Measurements from ENCODE around the gene BBS9. TPM values are rescaled to one million over a fixed set of nuclear protein-coding genes. Genes with fewer than 3 reads are reported as not detected.

The BBS9 gene
- total and polyA plus RNA-seq, 4 donors, result 3.5 to 37.2 (median 14.2) TPM

GRCh38 chr7:33109758-33110238, 19.6 kb upstream of the BBS9 start:
- no peak for ATAC-seq (ENCODE audit: low FRiP score)
- no peak overlapping the region for H3K27ac ChIP-seq (ENCODE audit: low read depth in 1 of 2, low read length in 2 of 2)

GRCh38 chr7:33111614-33112013, 17.8 kb upstream of the BBS9 start:
- intact Hi-C loops (cut with DNase I), result no loop called here
- ATAC-seq (ENCODE audit: low FRiP score), result no peak
- no peaks in the 10 kb centered on the region for H3K36me3 ChIP-seq (ENCODE audit: control insufficient read depth in 1 of 2, insufficient read depth in 2 of 2, low read length in 1 of 2)

More at GRCh38 chr7:33109758-33110238, 19.6 kb upstream of the BBS9 start:
- no peaks in the 10 kb centered on the region for H3K36me3 ChIP-seq (ENCODE audit: control insufficient read depth in 1 of 2, insufficient read depth in 2 of 2, low read length in 1 of 2)
- no peak for DNase-seq
- H3K27me3 ChIP-seq (ENCODE audit: control insufficient read depth in 1 of 2, insufficient read depth in 2 of 2, low read length in 1 of 2), result no peaks in the 10 kb centered on the region
- intact Hi-C loops (cut with DNase I), result loop anchor here in 1 of 2 donors (5.0 kb wide), 1 partner anchor 47 kb away; the partner anchor contains the start of gene NT5C3A
- peaks cover 5% of the 10 kb centered on the region in 2 donors for H3K4me1 ChIP-seq (ENCODE audit: control insufficient read depth in 1 of 2, insufficient read depth in 2 of 2, low read length in 2 of 2)
- no peaks in the 10 kb centered on the region for H3K9me3 ChIP-seq (ENCODE audit: control insufficient read depth, low read length)
- H3K4me3 ChIP-seq (ENCODE audit: low read length in 2 of 2), result peak overlapping the region; percentile 87 to 93
- 13% methylated on average over 11 of the region's 11 CpGs for WGBS, 2 donors

GRCh38 chr7:33114976-33115375, 14.4 kb upstream of the BBS9 start:
- intact Hi-C loops (cut with DNase I), result no loop called here
- peaks cover 1% of the 10 kb centered on the region for H3K9me3 ChIP-seq (ENCODE audit: control insufficient read depth, low read length)
- no peaks in the 10 kb centered on the region for H3K27me3 ChIP-seq (ENCODE audit: control insufficient read depth in 1 of 2, insufficient read depth in 2 of 2, low read length in 1 of 2)
- no peak overlapping the region for H3K4me3 ChIP-seq (ENCODE audit: low read length in 2 of 2)
- H3K27ac ChIP-seq (ENCODE audit: low read depth in 1 of 2, low read length in 2 of 2), result no peak overlapping the region
- H3K36me3 ChIP-seq (ENCODE audit: control insufficient read depth in 1 of 2, insufficient read depth in 2 of 2, low read length in 1 of 2), result no peaks in the 10 kb centered on the region
- DNase-seq (no peak), ATAC-seq (ENCODE audit: low FRiP score) (no peak)
- H3K4me1 ChIP-seq (ENCODE audit: control insufficient read depth in 1 of 2, insufficient read depth in 2 of 2, low read length in 2 of 2), result no peaks in the 10 kb centered on the region

More at GRCh38 chr7:33111614-33112013, 17.8 kb upstream of the BBS9 start:
- no peaks in the 10 kb centered on the region for H3K9me3 ChIP-seq (ENCODE audit: control insufficient read depth, low read length)
- 68 to 73% methylated on average over 3 of the region's 3 CpGs for WGBS, 2 donors
- no peak for DNase-seq
- no peaks in the 10 kb centered on the region for H3K27me3 ChIP-seq (ENCODE audit: control insufficient read depth in 1 of 2, insufficient read depth in 2 of 2, low read length in 1 of 2)
- H3K4me3 ChIP-seq (ENCODE audit: low read length in 2 of 2), result no peak overlapping the region
- peaks cover 4 to 5% of the 10 kb centered on the region in 2 donors for H3K4me1 ChIP-seq (ENCODE audit: control insufficient read depth in 1 of 2, insufficient read depth in 2 of 2, low read length in 2 of 2)
- H3K27ac ChIP-seq (ENCODE audit: low read depth in 1 of 2, low read length in 2 of 2), result no peak overlapping the region

- WGBS, 2 donors, result 92% methylated on average over 3 of the region's 3 CpGs
- H3K9me3 ChIP-seq (ENCODE audit: control insufficient read depth, low read length), result peaks cover 1% of the 10 kb centered on the region
- no peak overlapping the region for H3K4me3 ChIP-seq (ENCODE audit: low read length in 2 of 2)
- H3K27ac ChIP-seq (ENCODE audit: low read depth in 1 of 2, low read length in 2 of 2), result no peak overlapping the region
- ATAC-seq (ENCODE audit: low FRiP score) (no peak), DNase-seq (no peak)
- H3K4me1 ChIP-seq (ENCODE audit: control insufficient read depth in 1 of 2, insufficient read depth in 2 of 2, low read length in 2 of 2), result no peaks in the 10 kb centered on the region
- H3K36me3 ChIP-seq (ENCODE audit: control insufficient read depth in 1 of 2, insufficient read depth in 2 of 2, low read length in 1 of 2), result no peaks in the 10 kb centered on the region
- H3K27me3 ChIP-seq (ENCODE audit: control insufficient read depth in 1 of 2, insufficient read depth in 2 of 2, low read length in 1 of 2), result peaks cover 0 to 2% of the 10 kb centered on the region in 2 donors
- intact Hi-C loops (cut with DNase I), result no loop called here
Observed at GRCh38 chr7:33118383-33118782, 11.0 kb upstream of the BBS9 start.

GRCh38 chr7:33127085-33127484, 2.3 kb upstream of the BBS9 start:
- intact Hi-C loops (cut with DNase I), result loop anchor here in 1 of 2 donors (10.0 kb wide), 1 partner anchor 632 kb away; the partner anchor contains the start of genes AVL9 and LSM5
- peaks cover 0 to 6% of the 10 kb centered on the region in 2 donors for H3K4me1 ChIP-seq (ENCODE audit: control insufficient read depth in 1 of 2, insufficient read depth in 2 of 2, low read length in 2 of 2)
- no peaks in the 10 kb centered on the region for H3K36me3 ChIP-seq (ENCODE audit: control insufficient read depth in 1 of 2, insufficient read depth in 2 of 2, low read length in 1 of 2)
- DNase-seq (no peak), ATAC-seq (ENCODE audit: low FRiP score) (no peak)
- no peak overlapping the region for H3K4me3 ChIP-seq (ENCODE audit: low read length in 2 of 2)
- no peak overlapping the region for H3K27ac ChIP-seq (ENCODE audit: low read depth in 1 of 2, low read length in 2 of 2)
- H3K9me3 ChIP-seq (ENCODE audit: control insufficient read depth, low read length), result no peaks in the 10 kb centered on the region
- H3K27me3 ChIP-seq (ENCODE audit: control insufficient read depth in 1 of 2, insufficient read depth in 2 of 2, low read length in 1 of 2), result no peaks in the 10 kb centered on the region
- WGBS, 2 donors, result 65 to 71% methylated on average over 2 of the region's 2 CpGs

- Histone ChIP-seq H3K4me3 (ENCODE audit: low read length in 2 of 2) (peak overlapping the region; percentile 35 to 71), H3K27ac (ENCODE audit: low read depth in 1 of 2, low read length in 2 of 2) (no peak overlapping the region), H3K9me3 (ENCODE audit: control insufficient read depth, low read length) (no peaks in the 10 kb centered on the region), H3K36me3 (ENCODE audit: control insufficient read depth in 1 of 2, insufficient read depth in 2 of 2, low read length in 1 of 2) (no peaks in the 10 kb centered on the region), H3K27me3 (ENCODE audit: control insufficient read depth in 1 of 2, insufficient read depth in 2 of 2, low read length in 1 of 2) (no peaks in the 10 kb centered on the region), H3K4me1 (ENCODE audit: control insufficient read depth in 1 of 2, insufficient read depth in 2 of 2, low read length in 2 of 2) (peaks cover 0 to 7% of the 10 kb centered on the region in 2 donors)
- WGBS, 2 donors, result 0 to 2% methylated on average over 3 of the region's 3 CpGs
- no peak for ATAC-seq (ENCODE audit: low FRiP score)
- intact Hi-C loops (cut with DNase I), result loop anchor here in 1 of 2 donors (10.0 kb wide), 1 partner anchor 634 kb away; the partner anchor contains the start of genes AVL9 and LSM5
- no peak for DNase-seq
Observed at GRCh38 chr7:33128631-33128989, 754 bp upstream of the BBS9 start.

- Histone ChIP-seq H3K27ac (ENCODE audit: low read depth in 1 of 2, low read length in 2 of 2) (no peak overlapping the region), H3K27me3 (ENCODE audit: control insufficient read depth in 1 of 2, insufficient read depth in 2 of 2, low read length in 1 of 2) (no peaks in the 10 kb centered on the region), H3K4me3 (ENCODE audit: low read length in 2 of 2) (peak overlapping the region; percentile 52 to 71), H3K4me1 (ENCODE audit: control insufficient read depth in 1 of 2, insufficient read depth in 2 of 2, low read length in 2 of 2) (peaks cover 0 to 7% of the 10 kb centered on the region in 2 donors), H3K36me3 (ENCODE audit: control insufficient read depth in 1 of 2, insufficient read depth in 2 of 2, low read length in 1 of 2) (no peaks in the 10 kb centered on the region), H3K9me3 (ENCODE audit: control insufficient read depth, low read length) (no peaks in the 10 kb centered on the region)
- DNase-seq, result no peak
- intact Hi-C loops (cut with DNase I), result loop anchor here in 1 of 2 donors (10.0 kb wide), 1 partner anchor 635 kb away; the partner anchor contains the start of genes AVL9 and LSM5
- WGBS, 2 donors, result 0 to 1% methylated on average over 11 of the region's 11 CpGs
- peak; percentile 1 for ATAC-seq (ENCODE audit: low FRiP score)
Observed at GRCh38 chr7:33129806-33130153, 416 bp downstream of the BBS9 start.

- Histone ChIP-seq H3K36me3 (ENCODE audit: control insufficient read depth in 1 of 2, insufficient read depth in 2 of 2, low read length in 1 of 2) (no peaks in the 10 kb centered on the region), H3K4me3 (ENCODE audit: low read length in 2 of 2) (peak overlapping the region; percentile 52 to 71), H3K4me1 (ENCODE audit: control insufficient read depth in 1 of 2, insufficient read depth in 2 of 2, low read length in 2 of 2) (peaks cover 0 to 7% of the 10 kb centered on the region in 2 donors), H3K9me3 (ENCODE audit: control insufficient read depth, low read length) (no peaks in the 10 kb centered on the region), H3K27me3 (ENCODE audit: control insufficient read depth in 1 of 2, insufficient read depth in 2 of 2, low read length in 1 of 2) (no peaks in the 10 kb centered on the region), H3K27ac (ENCODE audit: low read depth in 1 of 2, low read length in 2 of 2) (no peak overlapping the region)
- ATAC-seq (ENCODE audit: low FRiP score) (no peak), DNase-seq (no peak)
- WGBS, 2 donors, result 12 to 15% methylated on average over 3 of the region's 3 CpGs
- intact Hi-C loops (cut with DNase I), result no loop called here
Observed at GRCh38 chr7:33130184-33130583, 820 bp downstream of the BBS9 start.

GRCh38 chr7:33137103-33137502, 7.7 kb downstream of the BBS9 start:
- intact Hi-C loops (cut with DNase I), result no loop called here
- H3K27me3 ChIP-seq (ENCODE audit: control insufficient read depth in 1 of 2, insufficient read depth in 2 of 2, low read length in 1 of 2), result no peaks in the 10 kb centered on the region

More at GRCh38 chr7:33137103-33137502, 7.7 kb downstream of the BBS9 start:
- Histone ChIP-seq H3K27ac (ENCODE audit: low read depth in 1 of 2, low read length in 2 of 2) (no peak overlapping the region), H3K4me3 (ENCODE audit: low read length in 2 of 2) (no peak overlapping the region), H3K9me3 (ENCODE audit: control insufficient read depth, low read length) (no peaks in the 10 kb centered on the region), H3K36me3 (ENCODE audit: control insufficient read depth in 1 of 2, insufficient read depth in 2 of 2, low read length in 1 of 2) (no peaks in the 10 kb centered on the region), H3K4me1 (ENCODE audit: control insufficient read depth in 1 of 2, insufficient read depth in 2 of 2, low read length in 2 of 2) (peaks cover 0 to under 1% of the 10 kb centered on the region in 2 donors)
- ATAC-seq (ENCODE audit: low FRiP score) (no peak), DNase-seq (no peak)
- 93 to 95% methylated on average over 13 to 15 of the region's 15 CpGs for WGBS, 2 donors

All from aorta (tissue), 5 donors.